Thymus (tissue), 11 donors: ENCODE results near the gene TMEM240. TPM values are rescaled to one million over a fixed set of nuclear protein-coding genes. Genes with fewer than 3 reads are reported as not detected.

Experiments used
- DNase-seq, 9 donors: peaks; one replicate each; pipeline ENCODE4 v3.0.0-alpha.2; 2013; ENCODE audit warnings: low spot score in 9 of 9, low read depth in 6 of 9, missing footprints in 1 of 9
- H3K27ac ChIP-seq, 2 donors: one replicate each; pipeline ENCODE4 v1.5.1; 2013; ENCODE audit warnings: control low read depth in 1 of 2, low read depth in 1 of 2, low read length in 1 of 2, mild to moderate bottlenecking in 1 of 2, moderate library complexity in 1 of 2
- H3K27me3 ChIP-seq, 2 donors: one replicate each; pipeline ENCODE4 v1.5.1; 2013; ENCODE audit warnings: low read length in 1 of 2; ENCODE audit not compliant: control insufficient read depth in 2 of 2, insufficient read depth in 1 of 2
- H3K36me3 ChIP-seq, 2 donors: one replicate each; pipeline ENCODE4 v1.5.1; 2013; ENCODE audit warnings: low read length in 1 of 2, mild to moderate bottlenecking in 1 of 2, moderate library complexity in 1 of 2; ENCODE audit not compliant: control insufficient read depth in 2 of 2, insufficient read depth in 2 of 2
- H3K4me1 ChIP-seq, 2 donors: one replicate each; pipeline ENCODE4 v1.5.1; 2013; ENCODE audit warnings: low read length in 2 of 2; ENCODE audit not compliant: control insufficient read depth in 2 of 2, insufficient read depth in 2 of 2
- H3K4me3 ChIP-seq, 2 donors: one replicate each; pipeline ENCODE4 v1.5.1; 2013; ENCODE audit warnings: low read length in 2 of 2, control low read depth in 1 of 2, mild to moderate bottlenecking in 1 of 2
- H3K9me3 ChIP-seq, 2 donors: one replicate each; pipeline ENCODE4 v1.5.1; 2013; ENCODE audit warnings: low read length in 1 of 2, mild to moderate bottlenecking in 1 of 2; ENCODE audit not compliant: control insufficient read depth in 2 of 2, insufficient read depth in 1 of 2
- WGBS: extraction: QIAGEN DNeasy Blood & Tissue Kit; methylation state at CpG from one replicate; pipeline ENCODE4 v1.1.7; 2013; 5-methylcytosine and 5-hydroxymethylcytosine counted together
- polyA plus RNA-seq: library from polyadenylated mRNA; stranded (reverse); fragments of 200-250 nt; gene quantifications from one replicate; pipeline ENCODE4 v1.2.3, GENCODE V29; 2013
- total RNA-seq: library from RNA; stranded (reverse); fragments of 120-200 nt; gene quantifications from one replicate; pipeline ENCODE4 v1.2.4, GENCODE V29; 2013
- donor health status: healthy.

Gene TMEM240
- total and polyA plus RNA-seq, 2 donors = 0.42 to 2.8 TPM

DNA sequence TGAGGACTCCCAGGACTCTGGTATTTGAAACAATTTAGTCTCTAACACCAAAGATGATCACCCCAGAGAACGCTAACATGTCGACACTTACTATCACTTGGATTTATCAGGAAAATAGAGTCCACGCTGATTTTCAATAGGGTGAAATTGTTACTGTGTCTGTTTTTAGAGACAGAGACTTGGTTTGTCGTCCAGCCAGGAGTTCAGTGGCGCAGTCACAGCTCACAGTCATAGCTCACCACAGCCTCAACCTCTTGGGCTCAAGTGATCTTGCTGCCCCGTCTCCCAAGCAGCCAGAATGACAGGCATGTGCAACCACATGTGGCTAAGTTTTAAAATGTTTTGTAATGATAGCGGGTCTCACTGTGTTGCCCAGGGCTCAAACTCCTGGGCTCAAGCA, 28.9 kb upstream of the TMEM240 start:
- 95% methylated on average over 7 of the region's 7 CpGs for WGBS
- H3K27ac ChIP-seq = no peak overlapping the region
- H3K36me3 ChIP-seq = peaks cover 32 to 40% of the 10 kb centered on the region in 2 donors
- no peak overlapping the region for H3K4me3 ChIP-seq
- no peak for DNase-seq
- H3K27me3 ChIP-seq = no peaks in the 10 kb centered on the region
- peaks cover 4 to 16% of the 10 kb centered on the region in 2 donors for H3K4me1 ChIP-seq
- peaks cover 0 to under 1% of the 10 kb centered on the region in 2 donors for H3K9me3 ChIP-seq

DNA sequence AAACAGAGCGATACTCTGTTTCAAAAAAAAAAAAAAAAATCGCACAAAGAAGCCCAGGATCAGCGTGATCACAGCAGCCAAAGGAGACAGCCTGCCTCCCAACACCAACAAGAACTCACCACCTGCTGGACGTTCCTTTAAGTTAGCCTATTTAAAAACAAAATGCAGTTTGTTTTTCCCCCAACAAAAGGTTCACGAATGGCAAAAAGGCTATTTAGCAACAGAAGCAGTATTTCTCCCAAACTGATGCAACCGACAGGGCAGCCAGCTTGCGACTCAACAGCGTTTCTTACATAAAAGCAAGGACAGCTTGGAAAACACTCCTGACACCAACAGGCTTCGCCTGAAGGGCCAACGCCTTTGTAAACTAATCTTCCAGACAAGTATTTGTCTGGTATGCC, 27.5 kb upstream of the TMEM240 start:
- H3K9me3 ChIP-seq = peaks cover 0 to 6% of the 10 kb centered on the region in 2 donors
- DNase-seq = no peak
- H3K36me3 ChIP-seq = peaks cover 46 to 53% of the 10 kb centered on the region in 2 donors
- no peak overlapping the region for H3K4me3 ChIP-seq
- H3K27ac ChIP-seq = no peak overlapping the region
- H3K27me3 ChIP-seq = no peaks in the 10 kb centered on the region
- peaks cover 0 to 10% of the 10 kb centered on the region in 2 donors for H3K4me1 ChIP-seq
- WGBS = 91% methylated on average over 10 of the region's 10 CpGs

DNA sequence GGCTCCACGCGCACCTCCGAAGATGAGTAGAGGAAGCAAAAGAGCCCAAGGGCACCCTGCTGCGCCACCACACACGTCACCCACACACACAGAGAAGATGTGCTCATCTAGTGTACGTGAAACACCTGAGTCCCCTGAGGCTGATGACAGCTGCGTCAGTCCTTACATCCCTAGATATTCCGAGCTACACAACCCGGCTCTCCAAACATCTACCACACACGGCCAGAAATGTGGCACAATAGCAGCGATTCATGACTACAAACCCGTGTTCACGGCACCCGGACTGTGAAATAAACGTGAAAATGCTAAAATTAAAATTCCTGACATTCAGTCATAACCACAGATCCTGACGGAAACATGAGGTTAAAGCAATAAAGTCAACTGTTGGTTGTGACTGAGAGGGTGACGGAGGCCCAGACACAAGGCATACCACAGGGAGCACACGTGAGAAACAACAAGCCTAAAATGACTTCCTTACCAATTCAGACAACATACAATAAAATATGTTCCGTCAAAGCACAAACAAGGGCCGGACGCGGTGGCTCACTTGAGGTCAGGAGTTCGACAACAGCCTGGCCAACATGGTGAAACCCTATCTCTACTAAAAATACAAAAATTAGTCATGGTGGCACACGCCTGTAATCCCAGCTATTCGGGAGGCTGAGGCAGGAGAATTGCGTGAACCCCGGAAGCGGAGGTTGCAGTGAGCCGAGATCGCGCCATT, 26.9 kb upstream of the TMEM240 start:
- no peaks in the 10 kb centered on the region for H3K27me3 ChIP-seq
- peaks cover 0 to 6% of the 10 kb centered on the region in 2 donors for H3K9me3 ChIP-seq
- peaks cover 52 to 55% of the 10 kb centered on the region in 2 donors for H3K36me3 ChIP-seq
- H3K4me1 ChIP-seq = peaks cover 0 to 5% of the 10 kb centered on the region in 2 donors
- WGBS = 93% methylated on average over 31 of the region's 31 CpGs
- no peak overlapping the region for H3K27ac ChIP-seq
- H3K4me3 ChIP-seq = no peak overlapping the region
- DNase-seq = no peak

DNA sequence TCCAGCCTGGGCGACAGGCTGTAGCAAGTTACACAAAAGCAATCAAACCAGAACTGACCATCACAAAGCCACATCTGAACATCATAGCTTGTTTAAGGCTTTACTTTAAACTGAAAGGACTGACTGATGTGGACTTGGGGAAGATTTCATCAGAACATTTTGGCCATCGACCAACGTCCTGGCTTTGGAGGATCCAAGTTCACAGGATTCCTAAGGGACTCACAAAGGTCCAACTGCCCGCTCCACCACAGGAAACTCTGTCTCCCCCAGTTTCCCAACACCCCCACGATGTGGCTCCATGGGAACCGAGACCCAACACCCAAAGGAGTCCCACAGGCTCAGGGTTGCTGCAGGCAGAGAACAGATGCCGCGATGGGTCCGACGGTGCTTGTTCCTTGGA, 24.9 kb upstream of the TMEM240 start:
- no peak for DNase-seq
- WGBS = 97% methylated on average over 10 of the region's 10 CpGs
- H3K36me3 ChIP-seq = peaks cover 66 to 67% of the 10 kb centered on the region in 2 donors
- H3K4me3 ChIP-seq = no peak overlapping the region
- no peak overlapping the region for H3K27ac ChIP-seq
- no peaks in the 10 kb centered on the region for H3K27me3 ChIP-seq
- peaks cover 0 to 4% of the 10 kb centered on the region in 2 donors for H3K4me1 ChIP-seq
- peaks cover 0 to 6% of the 10 kb centered on the region in 2 donors for H3K9me3 ChIP-seq

DNA sequence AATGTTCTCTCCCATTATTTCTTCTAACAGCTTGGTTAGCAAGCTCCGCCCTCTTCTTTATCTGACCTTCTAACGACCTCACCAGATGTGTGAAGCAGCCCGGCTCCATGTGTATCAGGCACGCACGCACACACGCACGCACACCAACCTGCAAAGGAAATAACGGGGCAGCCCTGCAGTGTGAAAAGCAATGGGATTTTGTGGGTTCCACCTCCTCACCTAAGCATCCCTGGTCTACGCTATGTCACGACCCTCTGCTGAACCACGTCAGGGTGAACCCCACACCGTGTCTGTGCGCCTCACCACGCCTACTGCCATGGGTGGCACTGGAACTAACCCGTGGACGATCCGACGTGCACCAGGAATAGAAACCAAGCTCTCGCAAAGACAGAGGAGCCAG, 23.8 kb upstream of the TMEM240 start:
- Histone ChIP-seq H3K9me3 (peaks cover 0 to 6% of the 10 kb centered on the region in 2 donors), H3K36me3 (peaks cover 61 to 63% of the 10 kb centered on the region in 2 donors), H3K27me3 (no peaks in the 10 kb centered on the region), H3K4me3 (no peak overlapping the region), H3K27ac (no peak overlapping the region), H3K4me1 (no peaks in the 10 kb centered on the region)
- WGBS = 98% methylated on average over 19 of the region's 19 CpGs
- no peak for DNase-seq

DNA sequence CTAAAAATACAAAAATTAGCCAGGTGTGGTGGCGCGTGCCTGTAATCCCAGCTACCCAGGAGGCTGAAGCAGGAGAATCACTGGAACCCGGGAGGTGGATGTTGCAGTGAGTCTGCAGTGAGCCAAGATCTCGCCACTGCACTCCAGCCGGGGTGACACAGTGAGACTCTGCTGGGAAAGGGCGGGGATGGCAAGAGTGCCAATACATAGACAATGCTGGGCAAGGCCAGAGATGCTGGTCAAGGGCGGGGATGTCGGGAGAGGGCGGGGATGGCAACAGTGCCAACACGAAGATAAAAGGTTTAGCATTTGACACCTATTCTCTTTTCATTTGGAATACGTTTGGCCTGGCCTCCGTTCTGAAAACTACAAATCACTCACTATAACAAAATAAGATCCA, 23.3 kb upstream of the TMEM240 start:
- Histone ChIP-seq H3K4me3 (no peak overlapping the region), H3K27ac (no peak overlapping the region), H3K27me3 (no peaks in the 10 kb centered on the region), H3K4me1 (no peaks in the 10 kb centered on the region), H3K36me3 (peaks cover 61 to 63% of the 10 kb centered on the region in 2 donors), H3K9me3 (peaks cover 0 to 6% of the 10 kb centered on the region in 2 donors)
- no peak for DNase-seq
- WGBS = 97% methylated on average over 12 of the region's 12 CpGs

DNA sequence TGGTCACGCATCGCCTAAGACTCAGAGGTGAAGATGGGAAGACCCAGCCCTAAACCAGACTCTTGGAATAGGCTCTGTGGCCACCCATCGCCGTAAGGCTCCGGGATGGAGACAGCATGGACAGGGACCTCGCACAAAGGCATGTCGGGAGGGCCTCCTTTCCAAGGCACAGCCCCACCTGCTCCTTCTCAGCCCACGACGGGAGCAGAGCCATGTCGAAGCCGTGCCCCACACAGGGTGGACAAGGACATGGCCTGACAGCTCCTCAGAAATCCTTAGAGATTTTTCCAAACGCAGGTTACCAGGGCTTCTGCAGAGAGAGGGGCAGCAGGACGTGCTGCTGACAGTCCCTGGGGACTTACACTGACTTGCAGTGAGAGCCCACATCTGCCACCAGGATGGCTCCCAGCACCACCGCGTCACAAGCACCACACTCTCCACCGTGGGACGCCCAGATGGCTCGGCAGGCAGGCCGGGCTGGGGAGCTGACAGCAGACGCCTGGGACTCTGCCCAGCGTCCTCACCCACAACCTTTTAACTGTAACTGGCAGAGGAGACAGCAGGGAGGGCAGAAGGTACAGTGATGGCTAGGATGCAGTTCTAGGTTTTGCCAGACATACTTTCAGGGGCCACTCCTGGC, 22.3 kb upstream of the TMEM240 start:
- Histone ChIP-seq H3K36me3 (peaks cover 59 to 60% of the 10 kb centered on the region in 2 donors), H3K4me3 (no peak overlapping the region), H3K27me3 (no peaks in the 10 kb centered on the region), H3K4me1 (no peaks in the 10 kb centered on the region), H3K27ac (no peak overlapping the region), H3K9me3 (peaks cover 0 to 6% of the 10 kb centered on the region in 2 donors)
- DNase-seq = no peak
- WGBS = 98% methylated on average over 21 of the region's 21 CpGs

DNA sequence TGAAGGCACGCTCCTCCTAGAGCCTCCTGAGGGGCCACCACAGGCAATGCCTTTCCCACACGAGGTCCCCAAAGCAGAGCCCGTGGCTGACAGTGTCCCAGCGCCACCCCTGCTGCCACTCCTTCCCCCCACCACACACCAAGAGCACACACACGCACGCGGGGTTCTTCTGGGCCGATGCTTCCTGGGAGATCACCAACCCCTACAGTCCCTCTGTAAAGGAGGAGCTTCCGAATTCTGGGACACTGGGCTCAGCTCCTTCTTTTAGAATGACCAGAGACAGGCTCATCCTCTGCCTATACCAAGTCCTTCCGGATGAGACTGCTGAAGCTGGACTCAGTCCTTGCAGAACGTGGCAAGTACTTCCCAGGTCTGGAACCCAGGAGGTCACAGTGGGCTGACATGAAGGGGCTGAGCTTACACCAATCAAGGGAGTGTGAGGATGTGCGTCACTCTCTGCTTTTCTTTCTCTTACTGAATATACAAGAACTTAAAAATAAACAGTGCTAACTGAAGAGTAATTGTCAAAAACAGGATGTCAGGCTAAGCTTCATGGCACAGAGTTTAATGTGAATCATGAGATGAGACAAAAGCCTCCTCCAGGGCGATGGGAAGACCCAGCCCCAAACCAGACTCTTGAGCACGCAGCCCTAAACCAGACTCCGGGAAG, 21.5 kb upstream of the TMEM240 start:
- no peak for DNase-seq
- Histone ChIP-seq H3K4me3 (no peak overlapping the region), H3K4me1 (no peaks in the 10 kb centered on the region), H3K36me3 (peaks cover 56 to 60% of the 10 kb centered on the region in 2 donors), H3K27me3 (no peaks in the 10 kb centered on the region), H3K27ac (no peak overlapping the region), H3K9me3 (peaks cover 0 to 6% of the 10 kb centered on the region in 2 donors)
- WGBS = 99% methylated on average over 15 of the region's 15 CpGs

DNA sequence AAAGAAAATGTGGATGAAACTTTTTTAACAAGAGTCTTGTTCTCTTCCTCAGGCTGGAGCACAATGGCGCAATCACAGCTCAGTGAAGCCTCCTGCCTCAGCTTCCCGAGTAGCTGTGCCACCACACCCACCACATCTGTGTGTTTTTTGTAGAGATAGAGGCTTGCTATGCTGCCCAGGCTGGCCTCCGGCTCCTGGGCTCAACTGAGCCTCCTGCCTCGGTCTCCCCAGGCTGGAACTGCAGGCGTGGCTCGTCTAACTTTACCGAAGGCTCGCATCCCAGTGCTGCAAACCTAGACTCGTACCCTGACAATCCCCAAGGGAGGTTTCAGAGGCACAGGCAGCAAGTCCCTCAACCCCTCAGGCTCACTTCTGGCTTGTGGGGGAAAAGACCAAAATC, 19.8 kb upstream of the TMEM240 start:
- H3K4me3 ChIP-seq = no peak overlapping the region
- H3K9me3 ChIP-seq = peaks cover 0 to 6% of the 10 kb centered on the region in 2 donors
- no peaks in the 10 kb centered on the region for H3K27me3 ChIP-seq
- DNase-seq = no peak
- peaks cover 54 to 55% of the 10 kb centered on the region in 2 donors for H3K36me3 ChIP-seq
- WGBS = 97% methylated on average over 9 of the region's 9 CpGs
- no peak overlapping the region for H3K27ac ChIP-seq
- H3K4me1 ChIP-seq = no peaks in the 10 kb centered on the region
